Hematopoietic multipotent progenitor cell treated with erythropoietin and hydrocortisone succinate and interleukin-3 and kit ligand, for 4 days (in vitro differentiated cells): ENCODE data around the gene ERAL1.
A peak's percentile ranks its signal among the peaks of the same experiment; 100 is the strongest.
"Not testable (repeated sequence)": the region's sequence is repeated elsewhere in the genome, so short reads cannot be mapped to it uniquely, and the experiment has no call there.

Experiments
- DNase-seq: peaks from one replicate; pipeline ENCODE4 v3.0.0-alpha.2; 2015

Gene ERAL1

GRCh38 chr17:28901866-28902818 is 47.3 kb downstream of the ERAL1 start:
- DNase-seq = peak; percentile 81

- DNase-seq = peak; percentile 97
These were observed 48.2 kb downstream of the ERAL1 start, which contains the start of gene DHRS13 for GRCh38 chr17:28902819-28903545. Gene DHRS13, minus strand, starts transcription at chr17:28903079. Its CDS starts 135 bp downstream, at chr17:28902944.

- not testable (repeated sequence) for DNase-seq
These were observed 48.7 kb downstream of the ERAL1 start for GRCh38 chr17:28903546-28903841.

- DNase-seq = peak; percentile 38
These were observed 50.0 kb downstream of the ERAL1 start for GRCh38 chr17:28904800-28905199.

GRCh38 chr17:28906276-28906675 is 51.5 kb downstream of the ERAL1 start:
- no peak for DNase-seq

GRCh38 chr17:28906706-28907438 is 52.1 kb downstream of the ERAL1 start:
- peak; percentile 85 for DNase-seq

- DNase-seq = peak; percentile 70
These were observed 53.1 kb downstream of the ERAL1 start for GRCh38 chr17:28907709-28908475.

GRCh38 chr17:28908640-28909167 is 53.9 kb downstream of the ERAL1 start:
- no peak for DNase-seq

GRCh38 chr17:28910534-28910933 is 55.7 kb downstream of the ERAL1 start:
- DNase-seq = no peak
